Heart right ventricle (tissue), 16 donors: ENCODE data around the gene TMEM54. TPM values are rescaled to one million over a fixed set of nuclear protein-coding genes. Genes with fewer than 3 reads are reported as not detected.

Experiments
- ATAC-seq, 8 donors: fragments of 200-7000 bp; cut with Tn5 transposase; one replicate each; pipeline ENCODE4 v1.9.1; 2020; ENCODE audit warnings: mild to moderate bottlenecking in 8 of 8, moderate library complexity in 8 of 8, moderate number of reproducible peaks in 1 of 8
- DNase-seq, 2 donors: peaks; one replicate each; pipeline ENCODE4 v3.0.0-alpha.2; 2020
- H3K27ac ChIP-seq, 10 donors: fragments of 200-600 bp; sonication (generic) in 2 of 10; one replicate each; pipeline versions ENCODE4 v1.5.0 to v1.8.0; 2020 to 2022; ENCODE audit warnings: mild to moderate bottlenecking in 3 of 10
- H3K27me3 ChIP-seq, 7 donors: fragments of 200-600 bp; one replicate each; pipeline ENCODE4 v1.8.0; 2021 to 2022; ENCODE audit warnings: mild to moderate bottlenecking in 2 of 7
- H3K36me3 ChIP-seq, 9 donors: fragments of 200-600 bp; sonication (generic) in 1 of 9; one replicate each; pipeline versions ENCODE4 v1.5.0 to v1.8.0; 2020 to 2022; ENCODE audit warnings: mild to moderate bottlenecking in 2 of 9
- H3K4me1 ChIP-seq, 9 donors: fragments of 200-600 bp; sonication (generic) in 1 of 9; one replicate each; pipeline versions ENCODE4 v1.5.0 to v1.8.0; 2020 to 2022; ENCODE audit warnings: mild to moderate bottlenecking in 4 of 9
- H3K4me3 ChIP-seq, 10 donors: fragments of 200-600 bp; sonication (generic) in 2 of 10; one replicate each; pipeline versions ENCODE4 v1.5.0 to v1.8.0; 2020 to 2022; ENCODE audit warnings: mild to moderate bottlenecking in 7 of 10, moderate library complexity in 2 of 10
- H3K9me3 ChIP-seq, 11 donors: fragments of 200-600 bp in 10 of 11; sonication (generic) in 2 of 11; one replicate each; pipeline versions ENCODE4 v1.5.0 to v1.8.0; 2013 to 2022; ENCODE audit warnings: mild to moderate bottlenecking in 2 of 11, control low read depth in 1 of 11, moderate library complexity in 1 of 11
- WGBS, 2 donors: extraction: QIAGEN DNeasy Blood & Tissue Kit; methylation state at CpG; one replicate each; pipeline ENCODE4 v1.1.7; 2013; ENCODE audit warnings: inconsistent platforms in 1 of 2; 5-methylcytosine and 5-hydroxymethylcytosine counted together
- intact Hi-C, 10 donors: fragments of 100-400 bp; cut with DNase I; formaldehyde crosslinking; loops; one replicate each; pipeline versions ENCODE4 v1.11.1 to v1.14.2; 2022
- polyA plus RNA-seq, 2 donors: library from polyadenylated mRNA; stranded (reverse); fragments of 200-250 nt; gene quantifications; one replicate each; pipeline ENCODE4 v1.2.3, GENCODE V29; 2013
- total RNA-seq, 10 donors: library from RNA; stranded (reverse); fragmentation: NEBNext Ultra II Directional in 3 of 10; extraction: Animal tissue kit (Norgen Biotek cat#: 25700) in 3 of 10; gene quantifications; one replicate each; pipeline versions ENCODE4 v1.2.1 to v1.2.4, GENCODE V29; 2021 to 2023
- TF ChIP-seq, protein P1 (sequence below), 9 donors: fragments of 200-600 bp; sonication (generic) in 2 of 9; IDR thresholded peaks; one replicate each; pipeline versions ENCODE4 v1.5.0 to v1.8.0; 2021 to 2022; ENCODE audit warnings: antibody characterized with exemption in 9 of 9, mild to moderate bottlenecking in 5 of 9, moderate library complexity in 1 of 9
- donor health status: Arrhythmogenic right ventricular cardiomyopathy.
- donor health status: ischemic (EF 13 %, LVEDD 7.1; RV severe dilation, severe dysfunction).
- donor health status: healthy with polysubstance abuse.
- donor health status: DM: no; HTN: yes; CAD: no.
- donor health status: DM: no; HTN: no; CAD: no.
- donor health status: ischemic (EF 25% LVEDD 6.9; RV normal size, moderate dysfunction).
- donor health status: ischemic (EF 25% LVEDD 5.7; RV mildly dilated, moderate dysfunction).
- donor health status: healthy.
- donor health status: DM: yes; HTN: yes; CAD: no.
- donor health status: Ischemic cardiomyopathy.
- donor health status: ischemic (EF 35%, LVEDD 5.7; RV mildly dilated, moderate dysfunction).
- donor health status: nonischemic (EF 11% LVEDD 7.7; RV severe dilation, severe dysfunction).
- donor health status: DM: yes; HTN: yes; CAD: no.
- donor health status: PGD.
- donor health status: ischemic (EF 29% LVEDD 5.4; RV normal size, mild dysfunction).
- donor health status: nonischemic (EF 23%, LVEDD 6.1; RV moderate dilation, normal function).

The TMEM54 gene
- total and polyA plus RNA-seq, 12 donors: 4.5 to 22.5 (median 10.8) TPM

DNA sequence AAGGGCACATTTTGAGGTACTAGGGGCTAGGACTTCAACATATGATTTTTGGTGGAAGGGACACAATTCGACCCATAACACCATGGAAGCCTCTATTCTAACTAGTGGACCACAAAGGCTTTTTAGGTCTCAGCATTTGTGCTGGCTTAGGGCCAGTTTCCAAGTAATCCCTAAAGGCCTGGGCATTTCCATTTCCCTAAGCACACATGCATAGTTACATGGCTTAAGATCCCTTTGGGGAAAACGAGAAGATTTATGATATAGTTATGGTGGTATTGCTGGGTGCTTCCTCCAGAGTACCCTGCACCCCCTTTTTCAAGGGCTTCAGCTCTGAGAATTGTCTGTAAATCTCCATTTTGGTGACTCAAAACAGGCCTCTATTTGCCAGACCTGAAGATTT lies 28.2 kb upstream of the TMEM54 start:
- H3K4me3 ChIP-seq: no peak overlapping the region
- H3K4me1 ChIP-seq: peaks cover 7 to 34% (median 24%) of the 10 kb centered on the region in 9 donors
- ATAC-seq (no peak), DNase-seq (no peak)
- H3K36me3 ChIP-seq: peaks cover 0 to under 1% (median 0%) of the 10 kb centered on the region in 9 donors
- TF ChIP-seq, protein P1, sequence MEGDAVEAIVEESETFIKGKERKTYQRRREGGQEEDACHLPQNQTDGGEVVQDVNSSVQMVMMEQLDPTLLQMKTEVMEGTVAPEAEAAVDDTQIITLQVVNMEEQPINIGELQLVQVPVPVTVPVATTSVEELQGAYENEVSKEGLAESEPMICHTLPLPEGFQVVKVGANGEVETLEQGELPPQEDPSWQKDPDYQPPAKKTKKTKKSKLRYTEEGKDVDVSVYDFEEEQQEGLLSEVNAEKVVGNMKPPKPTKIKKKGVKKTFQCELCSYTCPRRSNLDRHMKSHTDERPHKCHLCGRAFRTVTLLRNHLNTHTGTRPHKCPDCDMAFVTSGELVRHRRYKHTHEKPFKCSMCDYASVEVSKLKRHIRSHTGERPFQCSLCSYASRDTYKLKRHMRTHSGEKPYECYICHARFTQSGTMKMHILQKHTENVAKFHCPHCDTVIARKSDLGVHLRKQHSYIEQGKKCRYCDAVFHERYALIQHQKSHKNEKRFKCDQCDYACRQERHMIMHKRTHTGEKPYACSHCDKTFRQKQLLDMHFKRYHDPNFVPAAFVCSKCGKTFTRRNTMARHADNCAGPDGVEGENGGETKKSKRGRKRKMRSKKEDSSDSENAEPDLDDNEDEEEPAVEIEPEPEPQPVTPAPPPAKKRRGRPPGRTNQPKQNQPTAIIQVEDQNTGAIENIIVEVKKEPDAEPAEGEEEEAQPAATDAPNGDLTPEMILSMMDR (IDR thresholded peaks at IDR 0.05): no peak
- H3K9me3 ChIP-seq: no peaks in the 10 kb centered on the region
- H3K27me3 ChIP-seq: peaks cover 0 to 23% (median 6%) of the 10 kb centered on the region in 7 donors
- H3K27ac ChIP-seq: no peak overlapping the region
- 61 to 72% methylated on average over 2 of the region's 2 CpGs for WGBS, 2 donors
- intact Hi-C loops: no loop called here

- ATAC-seq: no peak
- 86 to 91% methylated on average over 8 of the region's 8 CpGs for WGBS, 2 donors
Observed at GRCh38 chr1:32928715-32929114, 27.5 kb upstream of the TMEM54 start.

DNA sequence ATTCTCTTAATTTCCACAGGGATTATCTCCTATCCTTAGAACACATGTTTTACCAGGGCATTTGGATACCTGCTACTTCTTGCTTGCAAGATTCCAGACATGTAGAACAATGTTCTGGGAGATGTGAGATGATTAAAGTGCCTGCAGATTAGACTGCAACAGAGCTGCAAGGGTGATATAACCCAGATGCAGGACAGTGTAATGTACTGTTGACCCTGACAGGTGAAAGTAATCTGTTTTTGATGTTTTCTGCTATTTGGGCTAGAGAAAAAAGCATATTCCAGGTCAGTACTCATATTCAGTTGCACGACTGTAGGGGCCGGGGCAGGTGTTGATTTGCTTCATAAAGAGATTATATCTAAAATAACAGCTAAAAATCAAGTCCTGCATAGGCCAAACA lies 27.1 kb upstream of the TMEM54 start:
- peaks cover 0 to 34% (median 13%) of the 10 kb centered on the region in 7 donors for H3K27me3 ChIP-seq
- H3K27ac ChIP-seq: no peak overlapping the region
- H3K4me3 ChIP-seq: no peak overlapping the region
- DNase-seq (no peak), ATAC-seq (no peak)
- intact Hi-C loops: no loop called here
- peaks cover 3 to 24% (median 16%) of the 10 kb centered on the region in 9 donors for H3K4me1 ChIP-seq
- no peaks in the 10 kb centered on the region for H3K9me3 ChIP-seq
- 96% methylated on average over 2 of the region's 2 CpGs for WGBS, 2 donors
- no peaks in the 10 kb centered on the region for H3K36me3 ChIP-seq
- TF ChIP-seq, protein P1 (IDR thresholded peaks at IDR 0.05): no peak

More at GRCh38 chr1:32928715-32929114, 27.5 kb upstream of the TMEM54 start:
- Histone ChIP-seq H3K36me3 (no peaks in the 10 kb centered on the region), H3K27me3 (peaks cover 0 to 30% (median 11%) of the 10 kb centered on the region in 7 donors), H3K4me1 (peaks cover 6 to 28% (median 18%) of the 10 kb centered on the region in 9 donors), H3K27ac (no peak overlapping the region), H3K4me3 (no peak overlapping the region), H3K9me3 (no peaks in the 10 kb centered on the region)
- intact Hi-C loops: no loop called here
- TF ChIP-seq, protein P1 (IDR thresholded peaks at IDR 0.05): no peak
- no peak for DNase-seq

- peaks cover 0 to 42% (median 14%) of the 10 kb centered on the region in 7 donors for H3K27me3 ChIP-seq
- H3K4me1 ChIP-seq: peaks cover 3 to 18% (median 12%) of the 10 kb centered on the region in 9 donors
- DNase-seq: no peak
- H3K9me3 ChIP-seq: no peaks in the 10 kb centered on the region
- no peak overlapping the region for H3K27ac ChIP-seq
- H3K36me3 ChIP-seq: no peaks in the 10 kb centered on the region
- ATAC-seq: no peak
- TF ChIP-seq, protein P1 (IDR thresholded peaks at IDR 0.05): no peak
- intact Hi-C loops: no loop called here
- WGBS, 2 donors: 93 to 95% methylated on average over 2 of the region's 2 CpGs
- H3K4me3 ChIP-seq: no peak overlapping the region
Observed at GRCh38 chr1:32927441-32927840, 26.3 kb upstream of the TMEM54 start.
